Esophagus muscularis mucosa (tissue), 4 donors: ENCODE measurements around the gene MS4A18. TPM values are rescaled to one million over a fixed set of nuclear protein-coding genes. Genes with fewer than 3 reads are reported as not detected.
"Not testable (repeated sequence)": the region's sequence is repeated elsewhere in the genome, so short reads cannot be mapped to it uniquely, and the experiment has no call there.

Experiments
- DNase-seq: peaks from one replicate; pipeline ENCODE4 v3.0.0-alpha.2; 2017; ENCODE audit errors: extremely low spot score
- H3K27ac ChIP-seq, 4 donors: fragments of 200-600 bp; sonication (generic); replicated peaks in 1 of 4; 1 replicate in 3 of 4; 2 replicates in 1 of 4; pipeline ENCODE4 v1.5.1; 2016 to 2019; ENCODE audit warnings: mild to moderate bottlenecking in 1 of 4
- H3K27me3 ChIP-seq, 4 donors: fragments of 200-600 bp; sonication (generic); one replicate each; pipeline versions ENCODE4 v1.5.1 to v1.6.0; 2016 to 2019
- H3K36me3 ChIP-seq, 4 donors: fragments of 200-600 bp; sonication (generic); one replicate each; pipeline ENCODE4 v1.5.1; 2016 to 2019
- H3K4me1 ChIP-seq, 4 donors: fragments of 200-600 bp; sonication (generic); one replicate each; pipeline ENCODE4 v1.5.1; 2016 to 2019
- H3K4me3 ChIP-seq, 4 donors: fragments of 200-600 bp; sonication (generic); 1 replicate in 2 of 4; 2 replicates in 2 of 4; pipeline ENCODE4 v1.5.1; 2016 to 2019; ENCODE audit warnings: mild to moderate bottlenecking in 4 of 4, moderate library complexity in 1 of 4
- H3K9me3 ChIP-seq, 4 donors: fragments of 200-600 bp; sonication (generic); 1 replicate in 3 of 4; 2 replicates in 1 of 4; pipeline ENCODE4 v1.5.1; 2016 to 2019
- CTCF ChIP-seq, 3 experiments: fragments of 200-600 bp in 2 of 3; fragments of 450-650 bp in 1 of 3; sonication (generic) in 2 of 3; IDR thresholded peaks; one replicate each; pipeline ENCODE4 v1.5.1; 2017 to 2019; ENCODE audit warnings: antibody characterized with exemption in 3 of 3, mild to moderate bottlenecking in 2 of 3, moderate library complexity in 1 of 3
- EP300 ChIP-seq: sonication (generic); formaldehyde crosslinking; IDR thresholded peaks from one replicate; pipeline ENCODE4 v1.6.1; 2017; ENCODE audit warnings: antibody characterized with exemption
- POLR2A ChIP-seq: fragments of 450-650 bp; IDR thresholded peaks from one replicate; pipeline ENCODE4 v1.6.1; 2017; ENCODE audit warnings: antibody characterized with exemption, moderate library complexity, mild to moderate bottlenecking, low read depth
- POLR2AphosphoS5 ChIP-seq, 2 donors: sonication (generic); formaldehyde crosslinking; IDR thresholded peaks; one replicate each; pipeline ENCODE4 v1.6.1; 2017; ENCODE audit warnings: antibody characterized with exemption in 2 of 2
- WGBS: methylation state at CpG from one replicate; pipeline ENCODE4 v1.1.5; 2018; 5-methylcytosine and 5-hydroxymethylcytosine counted together
- intact Hi-C: fragments of 100-400 bp; cut with DNase I; formaldehyde crosslinking; loops from one replicate; pipeline ENCODE4 v1.15.1; 2023
- total RNA-seq, 4 donors: library from RNA; depleted of rRNA; stranded (reverse); fragments of >200 nt; gene quantifications; one replicate each; pipeline versions ENCODE4 v1.1.0 to v1.2.1, GENCODE V29; 2016

MS4A18 gene
- total RNA-seq, 4 donors from 2014 or later, result not detected

DNA sequence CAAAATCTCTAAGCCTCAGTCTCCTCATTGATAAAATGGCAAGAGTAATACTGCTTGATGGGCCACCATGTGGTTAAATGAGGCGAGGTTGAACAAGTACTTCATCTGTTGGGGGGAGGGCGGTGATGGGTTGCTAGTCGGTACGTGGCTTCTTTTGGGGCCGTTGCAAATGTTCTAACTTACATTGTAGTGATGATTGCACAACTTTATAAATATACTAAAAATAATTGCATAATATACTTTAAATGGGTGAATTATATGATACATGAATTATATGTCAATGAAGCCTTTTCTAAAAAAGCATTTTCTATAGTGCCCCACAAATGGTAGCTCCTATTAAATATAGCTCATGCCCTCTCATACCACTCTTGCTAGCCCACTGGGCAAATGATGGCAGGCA is 18.6 kb upstream of the MS4A18 start:
- Histone ChIP-seq H3K4me1 (no peaks in the 10 kb centered on the region), H3K4me3 (no peak overlapping the region), H3K36me3 (no peaks in the 10 kb centered on the region), H3K27ac (no peak overlapping the region), H3K27me3 (no peaks in the 10 kb centered on the region), H3K9me3 (no peaks in the 10 kb centered on the region)
- intact Hi-C loops, result no loop called here
- no peak for TF ChIP-seq CTCF (IDR thresholded peaks at IDR 0.05)
- TF ChIP-seq POLR2A, result no peak
- TF ChIP-seq EP300, result no peak
- TF ChIP-seq POLR2AphosphoS5 (IDR thresholded peaks at IDR 0.05), result no peak
- peak; percentile 24 for DNase-seq
- 86% methylated on average over 5 of the region's 5 CpGs for WGBS

- intact Hi-C loops, result no loop called here
- no peaks in the 10 kb centered on the region for H3K27me3 ChIP-seq
- no peak overlapping the region for H3K27ac ChIP-seq
- no peak overlapping the region for H3K4me3 ChIP-seq
- H3K4me1 ChIP-seq, result no peaks in the 10 kb centered on the region
- WGBS, result 82% methylated on average over 5 of the region's 5 CpGs
- no peaks in the 10 kb centered on the region for H3K9me3 ChIP-seq
- no peaks in the 10 kb centered on the region for H3K36me3 ChIP-seq
- TF ChIP-seq CTCF (IDR thresholded peaks at IDR 0.05) (no peak), POLR2AphosphoS5 (IDR thresholded peaks at IDR 0.05) (no peak), POLR2A (no peak), EP300 (no peak)
- peak; percentile 91 for DNase-seq
These were observed 17.6 kb upstream of the MS4A18 start for GRCh38 chr11:60706931-60707330.

DNA sequence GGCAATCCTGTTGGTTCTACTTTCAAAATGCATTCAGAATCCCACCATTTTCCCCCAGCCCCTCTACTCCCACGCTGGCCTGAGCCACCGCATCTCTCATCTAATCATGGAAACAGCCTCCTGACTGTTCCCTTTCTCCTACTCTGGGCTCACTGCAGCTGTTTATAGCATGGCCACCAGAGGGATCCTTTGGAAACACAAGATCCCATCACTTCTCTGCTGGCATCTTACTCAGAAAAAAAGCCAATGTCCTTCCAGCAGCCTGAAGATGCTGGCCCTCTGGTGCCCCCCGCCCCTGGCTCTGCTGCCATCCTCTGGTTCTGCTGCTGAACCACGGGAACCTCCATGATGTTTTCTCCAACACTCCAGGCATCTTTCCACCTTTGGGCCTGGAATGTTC is 14.0 kb upstream of the MS4A18 start:
- TF ChIP-seq POLR2AphosphoS5 (IDR thresholded peaks at IDR 0.05) (no peak), CTCF (IDR thresholded peaks at IDR 0.05) (no peak), POLR2A (no peak), EP300 (no peak)
- intact Hi-C loops, result no loop called here

DNA sequence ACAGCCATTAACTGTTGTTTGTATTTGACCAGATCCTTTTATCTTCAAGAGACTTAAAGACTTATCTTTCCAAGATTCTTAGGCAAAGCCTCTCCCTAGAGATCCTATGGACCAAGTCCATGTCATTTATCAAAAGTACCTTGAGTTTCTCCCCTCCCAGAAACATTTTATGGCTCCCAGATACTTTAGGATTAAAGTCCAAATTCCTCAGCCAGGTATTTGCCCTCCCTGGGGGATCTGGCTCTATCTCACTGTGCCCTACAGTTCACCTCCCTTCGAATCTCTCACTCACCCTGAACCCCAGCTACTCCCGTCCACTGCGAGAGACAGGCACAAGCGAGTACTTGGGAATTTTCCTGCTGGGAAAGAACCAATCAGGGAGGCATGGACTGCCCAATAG is 13.2 kb upstream of the MS4A18 start:
- H3K4me3 ChIP-seq, result no peak overlapping the region
- H3K36me3 ChIP-seq, result no peaks in the 10 kb centered on the region
- intact Hi-C loops, result no loop called here
- no peak overlapping the region for H3K27ac ChIP-seq
- no peaks in the 10 kb centered on the region for H3K4me1 ChIP-seq
- H3K27me3 ChIP-seq, result peaks cover 0 to 5% (median 0%) of the 10 kb centered on the region in 4 donors
- WGBS, result 74% methylated on average over 4 of the region's 4 CpGs
- no peak for DNase-seq
- TF ChIP-seq EP300, result no peak
- TF ChIP-seq POLR2AphosphoS5 (IDR thresholded peaks at IDR 0.05), result no peak
- no peaks in the 10 kb centered on the region for H3K9me3 ChIP-seq

More for the DNA sequence above, 14.0 kb upstream of the MS4A18 start:
- no peaks in the 10 kb centered on the region for H3K36me3 ChIP-seq
- 82% methylated on average over 4 of the region's 4 CpGs for WGBS
- no peak for DNase-seq
- no peaks in the 10 kb centered on the region for H3K9me3 ChIP-seq
- no peaks in the 10 kb centered on the region for H3K4me1 ChIP-seq
- H3K27me3 ChIP-seq, result peaks cover 0 to 5% (median 0%) of the 10 kb centered on the region in 4 donors
- no peak overlapping the region for H3K27ac ChIP-seq
- H3K4me3 ChIP-seq, result no peak overlapping the region

- 78% methylated on average over 6 of the region's 6 CpGs for WGBS
- DNase-seq, H3K36me3 ChIP-seq, intact Hi-C loops, H3K4me1 ChIP-seq, H3K4me3 ChIP-seq, H3K27ac ChIP-seq: not testable (repeated sequence)
- Histone ChIP-seq H3K9me3 (peaks cover 0 to 12% (median 0%) of the 10 kb centered on the region in 4 donors), H3K27me3 (peaks cover 0 to 14% (median 0%) of the 10 kb centered on the region in 4 donors)
These were observed 11.1 kb upstream of the MS4A18 start for GRCh38 chr11:60713423-60713822.

DNA sequence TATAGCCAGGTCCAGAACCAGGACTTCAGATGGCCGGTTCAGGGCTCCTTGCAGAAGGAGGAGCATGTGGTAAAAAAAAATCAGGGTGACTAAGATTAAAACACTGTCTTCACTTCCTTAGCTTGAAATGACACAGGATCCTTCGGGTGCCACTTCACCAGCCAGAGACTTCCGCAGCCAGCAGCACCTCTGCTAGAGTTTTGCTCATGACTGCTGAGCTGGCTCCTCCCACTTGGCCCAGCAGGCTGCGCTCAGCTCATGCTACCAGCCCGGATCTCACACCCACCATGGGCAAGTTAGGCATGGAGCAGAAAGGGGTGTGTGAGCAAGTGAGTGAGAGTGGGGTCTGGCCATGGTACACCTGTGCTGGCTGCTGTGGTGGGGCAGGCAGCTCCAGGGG is 6.6 kb upstream of the MS4A18 start:
- H3K27me3 ChIP-seq, result peaks cover 0 to 17% (median 0%) of the 10 kb centered on the region in 4 donors
- H3K4me3 ChIP-seq, result no peak overlapping the region
- H3K36me3 ChIP-seq, result no peaks in the 10 kb centered on the region
- no peaks in the 10 kb centered on the region for H3K4me1 ChIP-seq
- DNase-seq, result no peak
- TF ChIP-seq EP300 (no peak), POLR2A (no peak), POLR2AphosphoS5 (IDR thresholded peaks at IDR 0.05) (no peak), CTCF (IDR thresholded peaks at IDR 0.05) (no peak)
- H3K9me3 ChIP-seq, result peaks cover 0 to 13% (median 0%) of the 10 kb centered on the region in 4 donors
- intact Hi-C loops, result no loop called here
- 78% methylated on average over 5 of the region's 5 CpGs for WGBS
- no peak overlapping the region for H3K27ac ChIP-seq
